Neuronal stem cell (in vitro differentiated cells): Measurements from ENCODE around the gene CDH23.

Experiments used
- DNase-seq: peaks from one replicate; pipeline ENCODE4 v3.0.0-alpha.2; 2013; ENCODE audit warnings: low spot score
- H2AFZ ChIP-seq: one replicate; pipeline ENCODE4 v1.6.1; 2013; ENCODE audit warnings: mild to moderate bottlenecking, low read length, inconsistent platforms
- H2AK5ac ChIP-seq: 2 replicates; pipeline ENCODE4 v1.6.1; 2013; ENCODE audit warnings: low read depth, mild to moderate bottlenecking, inconsistent platforms, low read length, moderate library complexity, mixed read lengths
- H2BK120ac ChIP-seq: 2 replicates; pipeline ENCODE4 v1.6.1; 2013; ENCODE audit warnings: low read depth, mild to moderate bottlenecking, inconsistent platforms, low read length, moderate library complexity, mixed read lengths
- H2BK12ac ChIP-seq: one replicate; pipeline ENCODE4 v1.6.1; 2013; ENCODE audit warnings: low read length, inconsistent platforms
- H2BK15ac ChIP-seq: 2 replicates; pipeline ENCODE4 v1.6.1; 2013; ENCODE audit warnings: mild to moderate bottlenecking, low read length, inconsistent platforms, mixed read lengths
- H2BK5ac ChIP-seq: one replicate; pipeline ENCODE4 v1.6.1; 2013; ENCODE audit warnings: inconsistent platforms, mild to moderate bottlenecking, low read length, moderate library complexity
- H3K14ac ChIP-seq: one replicate; pipeline ENCODE4 v1.6.1; 2013; ENCODE audit warnings: low read length, inconsistent platforms
- H3K18ac ChIP-seq: 2 replicates; pipeline ENCODE4 v1.6.1; 2013; ENCODE audit warnings: low read length, inconsistent platforms
- H3K23ac ChIP-seq: 2 replicates; pipeline ENCODE4 v1.6.1; 2013; ENCODE audit warnings: low read depth, mild to moderate bottlenecking, mixed read lengths, low read length, inconsistent platforms; ENCODE audit not compliant: poor library complexity
- H3K27ac ChIP-seq: replicated peaks from 3 replicates; pipeline ENCODE4 v1.5.1; 2013; ENCODE audit warnings: low read length, inconsistent platforms
- H3K27me3 ChIP-seq, 3 experiments: 2 replicates each; pipeline ENCODE4 v1.6.1; 2013; ENCODE audit warnings: low read length in 3 of 3, mild to moderate bottlenecking in 2 of 3, inconsistent platforms in 1 of 3, low read depth in 1 of 3, mixed read lengths in 1 of 3, moderate library complexity in 1 of 3; ENCODE audit not compliant: control insufficient read depth in 3 of 3, insufficient read depth in 3 of 3
- H3K36me3 ChIP-seq, 2 donors: replicated peaks in 1 of 2; 2 replicates each; pipeline ENCODE4 v1.6.1; 2013; ENCODE audit warnings: low read length in 2 of 2; ENCODE audit not compliant: control insufficient read depth in 2 of 2, insufficient read depth in 2 of 2
- H3K4ac ChIP-seq: 2 replicates; pipeline ENCODE4 v1.6.1; 2013; ENCODE audit warnings: inconsistent platforms, mild to moderate bottlenecking, low read length, moderate library complexity
- H3K4me1 ChIP-seq, 2 donors: 1 replicate in 1 of 2; 2 replicates in 1 of 2; pipeline ENCODE4 v1.6.1; 2013; ENCODE audit warnings: low read length in 2 of 2, low read depth in 1 of 2; ENCODE audit not compliant: control insufficient read depth in 2 of 2, insufficient read depth in 1 of 2
- H3K4me2 ChIP-seq: one replicate; pipeline ENCODE4 v1.6.1; 2013; ENCODE audit warnings: mild to moderate bottlenecking, low read length, inconsistent platforms; ENCODE audit not compliant: insufficient read depth, poor library complexity, severe bottlenecking
- H3K4me3 ChIP-seq, 2 donors: 2 replicates each; pipeline ENCODE4 v1.5.1; 2013; ENCODE audit warnings: low read length in 2 of 2, mild to moderate bottlenecking in 2 of 2, inconsistent platforms in 1 of 2, moderate library complexity in 1 of 2
- H3K79me1 ChIP-seq: one replicate; pipeline ENCODE4 v1.6.1; 2013; ENCODE audit warnings: low read depth, mild to moderate bottlenecking, inconsistent platforms, low read length, moderate library complexity
- H3K9ac ChIP-seq: one replicate; pipeline ENCODE4 v1.6.1; 2013; ENCODE audit warnings: mild to moderate bottlenecking, low read depth, low read length, inconsistent platforms; ENCODE audit not compliant: poor library complexity
- H3K9me3 ChIP-seq, 2 donors: replicated peaks in 1 of 2; 2 replicates each; pipeline versions ENCODE3 to v1.6.1; 2013; ENCODE audit warnings: low read length in 2 of 2, mild to moderate bottlenecking in 2 of 2, inconsistent platforms in 1 of 2, low read depth in 1 of 2, mixed read lengths in 1 of 2, moderate library complexity in 1 of 2; ENCODE audit not compliant: control insufficient read depth in 2 of 2, insufficient read depth in 1 of 2
- H4K8ac ChIP-seq: one replicate; pipeline ENCODE4 v1.6.1; 2013; ENCODE audit warnings: low read depth, mild to moderate bottlenecking, inconsistent platforms, low read length, moderate library complexity
- H4K91ac ChIP-seq: one replicate; pipeline ENCODE4 v1.6.1; 2013; ENCODE audit warnings: low read length, low read depth, mild to moderate bottlenecking, inconsistent platforms; ENCODE audit not compliant: poor library complexity
- WGBS, 2 donors: extraction: QIAGEN DNeasy Blood & Tissue Kit; methylation state at CpG; one replicate each; pipeline ENCODE4 v1.1.7; 2013; ENCODE audit warnings: missing lambda C conversion rate in 2 of 2, mixed read lengths in 1 of 2; ENCODE audit not compliant: insufficient read length in 2 of 2, insufficient replicate concordance in 1 of 2; ENCODE audit errors: extremely low coverage in 2 of 2; 5-methylcytosine and 5-hydroxymethylcytosine counted together

The CDH23 gene

GRCh38 chr10:71737834-71738197 is 341.1 kb downstream of the CDH23 start:
- Histone ChIP-seq H2BK5ac (no peak overlapping the region), H3K4me2 (no peak overlapping the region), H3K14ac (no peak overlapping the region), H3K27ac (no peak overlapping the region), H2AFZ (no peak overlapping the region), H2BK12ac (no peak overlapping the region), H3K23ac (no peak overlapping the region), H2AK5ac (no peak overlapping the region), H2BK15ac (no peak overlapping the region), H4K8ac (no peak overlapping the region), H3K4me3 (no peak overlapping the region), H4K91ac (no peak overlapping the region), H3K18ac (no peak overlapping the region), H3K4me1 (peaks cover 0 to 5% of the 10 kb centered on the region in 2 donors), H3K79me1 (no peaks in the 10 kb centered on the region), H3K9me3 (no peaks in the 10 kb centered on the region), H3K27me3 (peaks cover 0 to 15% (median 0%) of the 10 kb centered on the region in 3 experiments), H3K9ac (no peak overlapping the region), H2BK120ac (no peak overlapping the region), H3K36me3 (no peaks in the 10 kb centered on the region), H3K4ac (no peak overlapping the region)
- DNase-seq, result no peak
- WGBS, 2 donors, result no CpG with 5 or more reads among the region's 3 CpGs

GRCh38 chr10:71739358-71739900 is 342.7 kb downstream of the CDH23 start:
- Histone ChIP-seq H3K4me1 (peaks cover 0 to 5% of the 10 kb centered on the region in 2 donors), H2BK120ac (no peak overlapping the region), H2BK15ac (peak overlapping the region; percentile 1), H3K4ac (no peak overlapping the region), H3K23ac (no peak overlapping the region), H4K8ac (no peak overlapping the region), H3K27me3 (peaks cover 0 to 15% (median 0%) of the 10 kb centered on the region in 3 experiments), H3K4me3 (no peak overlapping the region), H3K27ac (no peak overlapping the region), H4K91ac (no peak overlapping the region), H3K9me3 (no peaks in the 10 kb centered on the region), H3K79me1 (no peaks in the 10 kb centered on the region), H2BK5ac (no peak overlapping the region), H2BK12ac (no peak overlapping the region), H2AFZ (no peak overlapping the region), H3K14ac (peak overlapping the region; percentile 17), H2AK5ac (no peak overlapping the region), H3K36me3 (no peaks in the 10 kb centered on the region), H3K4me2 (no peak overlapping the region), H3K9ac (no peak overlapping the region), H3K18ac (no peak overlapping the region)
- no peak for DNase-seq
- no CpG with 5 or more reads among the region's 8 CpGs for WGBS, 2 donors

GRCh38 chr10:71740069-71740653 is 343.4 kb downstream of the CDH23 start:
- no peak for DNase-seq
- H3K27me3 ChIP-seq, result peaks cover 0 to 15% (median 0%) of the 10 kb centered on the region in 3 experiments
- no peak overlapping the region for H3K23ac ChIP-seq
- no peak overlapping the region for H2BK5ac ChIP-seq
- H2BK12ac ChIP-seq, result no peak overlapping the region
- H3K9me3 ChIP-seq, result no peaks in the 10 kb centered on the region
- H3K14ac ChIP-seq, result no peak overlapping the region
- no peak overlapping the region for H3K4me2 ChIP-seq
- no peak overlapping the region for H2AFZ ChIP-seq
- H3K4me1 ChIP-seq, result peaks cover 0 to 5% of the 10 kb centered on the region in 2 donors
- no peak overlapping the region for H2BK120ac ChIP-seq
- H3K4ac ChIP-seq, result no peak overlapping the region
- H2AK5ac ChIP-seq, result no peak overlapping the region
- H3K18ac ChIP-seq, result no peak overlapping the region
- WGBS, 2 donors, result no CpG with 5 or more reads among the region's 9 CpGs
- H3K79me1 ChIP-seq, result no peaks in the 10 kb centered on the region
- no peak overlapping the region for H4K91ac ChIP-seq
- no peak overlapping the region for H2BK15ac ChIP-seq
- H3K9ac ChIP-seq, result no peak overlapping the region
- H4K8ac ChIP-seq, result no peak overlapping the region
- H3K27ac ChIP-seq, result no peak overlapping the region
- no peak overlapping the region for H3K4me3 ChIP-seq
- H3K36me3 ChIP-seq, result no peaks in the 10 kb centered on the region

- Histone ChIP-seq H3K18ac (no peak overlapping the region), H2BK12ac (no peak overlapping the region), H3K4ac (no peak overlapping the region), H2BK120ac (no peak overlapping the region), H3K79me1 (no peaks in the 10 kb centered on the region), H3K4me1 (peaks cover 0 to 3% of the 10 kb centered on the region in 2 donors), H4K8ac (no peak overlapping the region), H4K91ac (no peak overlapping the region), H2BK15ac (no peak overlapping the region), H3K27me3 (peaks cover 0 to 15% (median 0%) of the 10 kb centered on the region in 3 experiments), H3K4me2 (no peak overlapping the region), H3K9me3 (no peaks in the 10 kb centered on the region), H3K36me3 (no peaks in the 10 kb centered on the region), H3K14ac (no peak overlapping the region), H2AK5ac (no peak overlapping the region), H3K9ac (no peak overlapping the region), H3K27ac (no peak overlapping the region), H3K4me3 (no peak overlapping the region), H2AFZ (no peak overlapping the region), H2BK5ac (no peak overlapping the region), H3K23ac (no peak overlapping the region)
- DNase-seq, result no peak
- WGBS, 2 donors, result no CpG with 5 or more reads among the region's 4 CpGs
Measured at GRCh38 chr10:71741029-71741428, 344.3 kb downstream of the CDH23 start.
